Fibroblast of lung (primary cell): ENCODE measurements around the gene DR1. TPM values are rescaled to one million over a fixed set of nuclear protein-coding genes. Genes with fewer than 3 reads are reported as not detected.
"Not testable (repeated sequence)": the region's sequence is repeated elsewhere in the genome, so short reads cannot be mapped to it uniquely, and the experiment has no call there.

Experiments used
- DNase-seq, 2 donors: peaks; one replicate each; pipeline versions ENCODE4 v3.0.0 to v3.0.0-alpha.2; 2010; ENCODE audit warnings: low read depth in 2 of 2
- H2AFZ ChIP-seq: 2 replicates; pipeline ENCODE4 v1.5.1; 2012; ENCODE audit warnings: low read length, control low read depth, inconsistent platforms
- H3K27ac ChIP-seq: 2 replicates; pipeline ENCODE4 v1.5.1; 2011; ENCODE audit warnings: low read length, control low read depth; ENCODE audit not compliant: insufficient read depth
- H3K27me3 ChIP-seq: 2 replicates; pipeline ENCODE4 v1.5.1; 2011; ENCODE audit warnings: mild to moderate bottlenecking, low read length; ENCODE audit not compliant: control insufficient read depth, insufficient read depth
- H3K36me3 ChIP-seq: 2 replicates; pipeline ENCODE4 v1.5.1; 2011; ENCODE audit warnings: low read length; ENCODE audit not compliant: control insufficient read depth, insufficient read depth
- H3K4me1 ChIP-seq: 2 replicates; pipeline ENCODE4 v1.5.1; 2011; ENCODE audit warnings: low read length; ENCODE audit not compliant: control insufficient read depth, insufficient read depth; ENCODE audit errors: extremely low read depth
- H3K4me2 ChIP-seq: 2 replicates; pipeline ENCODE4 v1.5.1; 2011; ENCODE audit warnings: low read length, control low read depth; ENCODE audit not compliant: insufficient read depth; ENCODE audit errors: extremely low read depth
- H3K4me3 ChIP-seq, 4 experiments: fragments of 200-600 bp in 1 of 4; sonication (generic) in 1 of 4; replicated peaks in 1 of 4; 2 replicates each; pipeline ENCODE4 v1.5.1; 2011 to 2016; ENCODE audit warnings: low read length in 4 of 4, low read depth in 3 of 4, mild to moderate bottlenecking in 3 of 4, control low read depth in 2 of 4, inconsistent platforms in 1 of 4, mixed read lengths in 1 of 4; ENCODE audit not compliant: insufficient read depth in 1 of 4; ENCODE audit errors: control extremely low read depth in 1 of 4
- H3K79me2 ChIP-seq: 2 replicates; pipeline ENCODE4 v1.5.1; 2012; ENCODE audit warnings: mild to moderate bottlenecking, low read length, inconsistent platforms; ENCODE audit not compliant: control insufficient read depth, insufficient read depth
- H3K9ac ChIP-seq: 2 replicates; pipeline ENCODE4 v1.5.1; 2011; ENCODE audit warnings: mild to moderate bottlenecking, low read length, control low read depth; ENCODE audit not compliant: insufficient read depth
- H3K9me3 ChIP-seq: 2 replicates; pipeline ENCODE4 v1.5.1; 2012; ENCODE audit warnings: low read depth, low read length; ENCODE audit not compliant: control insufficient read depth, insufficient read depth
- H4K20me1 ChIP-seq: 2 replicates; pipeline ENCODE4 v1.5.1; 2011; ENCODE audit warnings: low read length; ENCODE audit not compliant: control insufficient read depth, insufficient read depth; ENCODE audit errors: extremely low read depth
- CTCF ChIP-seq, 2 donors: IDR thresholded peaks in 1 of 2; conservative IDR thresholded peaks in 1 of 2; 1 replicate in 1 of 2; 2 replicates in 1 of 2; pipeline ENCODE4 v1.5.1; 2011 to 2012; ENCODE audit warnings: low read length in 2 of 2, control low read depth in 1 of 2, inconsistent platforms in 1 of 2, low read depth in 1 of 2, mild to moderate bottlenecking in 1 of 2
- EZH2 ChIP-seq: IDR thresholded peaks from 2 replicates; pipeline ENCODE4 v1.5.1; 2012; ENCODE audit warnings: low read length, control low read depth, mild to moderate bottlenecking; ENCODE audit errors: missing control alignments
- polyA plus RNA-seq, 2 donors: library from polyadenylated mRNA; depleted of rRNA in 1 of 2; stranded (reverse) in 1 of 2; unstranded in 1 of 2; fragments of >200 nt; gene quantifications; 2 replicates each; pipeline ENCODE4 v1.2.1, GENCODE V29; 2011 to 2012; ENCODE audit warnings: missing spikeins in 1 of 2
- total RNA-seq: library from RNA; depleted of rRNA; stranded (reverse); fragments of >200 nt; gene quantifications from 2 replicates; pipeline ENCODE4 v1.2.1, GENCODE V29; 2014

The DR1 gene
- total and polyA plus RNA-seq, 2 donors (not counting 1 experiment from before 2014, with no cell fraction given), result 35.0 to 41.2 TPM

- Histone ChIP-seq H2AFZ (no peak overlapping the region), H3K27me3 (no peaks in the 10 kb centered on the region), H3K36me3 (no peaks in the 10 kb centered on the region), H3K9me3 (no peaks in the 10 kb centered on the region), H3K4me3 (no peak overlapping the region), H3K79me2 (no peaks in the 10 kb centered on the region), H3K4me1 (no peaks in the 10 kb centered on the region), H4K20me1 (no peaks in the 10 kb centered on the region), H3K9ac (no peak overlapping the region), H3K27ac (no peak overlapping the region), H3K4me2 (no peak overlapping the region)
- DNase-seq, result no peak
- TF ChIP-seq EZH2, result no peak
- TF ChIP-seq CTCF (conservative IDR thresholded peaks at IDR 0.05 in 1 of 2, IDR thresholded peaks at IDR 0.05 in 1 of 2; ENCODE audit: low read depth in 1 of 2, low read length in 2 of 2), result no peak
These were observed 28.8 kb downstream of the DR1 start for GRCh38 chr1:93374334-93375106.

- Histone ChIP-seq H2AFZ (no peak overlapping the region), H4K20me1 (no peaks in the 10 kb centered on the region), H3K79me2 (no peaks in the 10 kb centered on the region), H3K4me3 (no peak overlapping the region), H3K9ac (no peak overlapping the region), H3K36me3 (no peaks in the 10 kb centered on the region), H3K4me2 (no peak overlapping the region), H3K4me1 (no peaks in the 10 kb centered on the region), H3K27me3 (no peaks in the 10 kb centered on the region), H3K27ac (no peak overlapping the region), H3K9me3 (no peaks in the 10 kb centered on the region)
- DNase-seq, result peak in 1 of 2 donors; percentile 11
- TF ChIP-seq EZH2, result no peak
- TF ChIP-seq CTCF (conservative IDR thresholded peaks at IDR 0.05 in 1 of 2, IDR thresholded peaks at IDR 0.05 in 1 of 2; ENCODE audit: low read depth in 1 of 2, low read length in 2 of 2), result no peak
These were observed 38.9 kb downstream of the DR1 start for GRCh38 chr1:93384656-93385055.

GRCh38 chr1:93386268-93386667 lies 40.6 kb downstream of the DR1 start:
- not testable (repeated sequence) for H3K27ac ChIP-seq, DNase-seq, H3K4me2 ChIP-seq

More at GRCh38 chr1:93386268-93386667, 40.6 kb downstream of the DR1 start:
- H3K9ac ChIP-seq, H3K79me2 ChIP-seq, H3K4me3 ChIP-seq, H4K20me1 ChIP-seq, H2AFZ ChIP-seq, H3K4me1 ChIP-seq, H3K27me3 ChIP-seq, H3K36me3 ChIP-seq, H3K9me3 ChIP-seq: not testable (repeated sequence)
